Transverse colon (tissue), 4 donors: Measurements from ENCODE around the gene TXNRD1.

Experiments used
- CTCF ChIP-seq, 5 experiments: fragments of 200-600 bp in 3 of 5; fragments of 450-650 bp in 2 of 5; sonication (generic) in 3 of 5; IDR thresholded peaks; 1 replicate in 2 of 5; 2 replicates in 3 of 5; pipeline ENCODE4 v1.5.1; 2016 to 2017; ENCODE audit warnings: antibody characterized with exemption in 5 of 5, inconsistent platforms in 3 of 5, mild to moderate bottlenecking in 2 of 5, moderate library complexity in 1 of 5
- POLR2A ChIP-seq: fragments of 450-650 bp; IDR thresholded peaks from one replicate; pipeline ENCODE4 v1.6.1; 2016; ENCODE audit warnings: antibody characterized with exemption, mild to moderate bottlenecking, moderate library complexity
- POLR2AphosphoS5 ChIP-seq, 3 donors: sonication (generic); formaldehyde crosslinking; IDR thresholded peaks; one replicate each; pipeline ENCODE4 v1.6.1; 2016; ENCODE audit warnings: antibody characterized with exemption in 3 of 3

DNA sequence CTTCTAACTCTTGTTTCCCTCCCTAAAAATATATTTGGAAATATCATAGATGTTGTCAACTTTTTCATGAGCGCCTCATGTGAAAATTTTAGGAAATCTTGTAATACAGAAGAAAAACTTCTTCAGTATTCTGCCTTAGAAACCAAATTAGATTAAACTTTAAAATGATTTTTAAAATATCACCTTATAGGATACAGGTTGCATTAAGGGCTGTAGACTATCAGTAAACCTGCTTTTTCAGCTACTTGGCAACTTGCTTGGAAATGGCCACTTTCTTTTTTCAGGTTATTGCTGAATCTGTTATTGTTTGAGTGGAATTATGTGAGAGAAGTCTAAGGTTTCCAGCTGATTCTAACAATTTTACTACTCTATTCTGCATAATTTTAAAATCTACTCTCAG, 97.1 kb downstream of the TXNRD1 start:
- TF ChIP-seq POLR2A (no peak), CTCF (IDR thresholded peaks at IDR 0.05) (no peak), POLR2AphosphoS5 (IDR thresholded peaks at IDR 0.05) (no peak)
